Epithelial cell of proximal tubule (primary cell): ENCODE data around the gene IMMP2L. TPM values are rescaled to one million over a fixed set of nuclear protein-coding genes. Genes with fewer than 3 reads are reported as not detected.
"Not testable (repeated sequence)": the region's sequence is repeated elsewhere in the genome, so short reads cannot be mapped to it uniquely, and the experiment has no call there.

Source experiments
- DNase-seq: peaks from one replicate; pipeline ENCODE4 v3.0.0-alpha.2; 2011; ENCODE audit warnings: low read depth
- H3K4me3 ChIP-seq: 2 replicates; pipeline ENCODE4 v1.5.1; 2011; ENCODE audit warnings: low read depth, mild to moderate bottlenecking, low read length
- CTCF ChIP-seq: conservative IDR thresholded peaks from 2 replicates; pipeline ENCODE4 v1.5.1; 2012; ENCODE audit warnings: low read depth, mild to moderate bottlenecking, low read length
- total RNA-seq: library from RNA; depleted of rRNA; stranded (reverse); fragments of >200 nt; gene quantifications from 2 replicates; pipeline ENCODE4 v1.2.3, GENCODE V29; 2015

Gene IMMP2L
- total RNA-seq, 1 donor from 2014 or later: 8.4 TPM

- H3K4me3 ChIP-seq: no peak overlapping the region
- no peak for DNase-seq
- TF ChIP-seq CTCF: no peak
Measured at GRCh38 chr7:111339006-111339405, 223.3 kb downstream of the IMMP2L start.

GRCh38 chr7:111333010-111333409 lies 229.3 kb downstream of the IMMP2L start:
- no peak for DNase-seq
- no peak for TF ChIP-seq CTCF
- no peak overlapping the region for H3K4me3 ChIP-seq

DNA sequence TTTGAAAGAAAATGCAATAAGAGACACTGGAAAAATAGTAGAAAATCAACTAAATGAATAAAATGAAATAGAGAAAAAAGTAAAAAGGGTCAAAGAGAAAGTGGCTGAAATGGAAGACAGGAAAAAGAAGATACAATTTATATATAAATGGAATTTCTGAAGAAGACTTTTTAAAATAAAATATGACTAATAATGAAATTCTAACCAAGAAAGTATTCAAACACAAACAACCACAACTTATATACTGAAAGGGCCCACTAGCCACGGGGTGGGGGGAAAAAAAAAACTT lies 232.1 kb downstream of the IMMP2L start:
- H3K4me3 ChIP-seq: no peak overlapping the region
- no peak for DNase-seq
- TF ChIP-seq CTCF: no peak

GRCh38 chr7:111329367-111330234 lies 232.7 kb downstream of the IMMP2L start:
- DNase-seq: no peak
- peak; percentile 48 for TF ChIP-seq CTCF
- no peak overlapping the region for H3K4me3 ChIP-seq

GRCh38 chr7:111328487-111328886 lies 233.8 kb downstream of the IMMP2L start:
- no peak overlapping the region for H3K4me3 ChIP-seq
- no peak for TF ChIP-seq CTCF
- no peak for DNase-seq

DNA sequence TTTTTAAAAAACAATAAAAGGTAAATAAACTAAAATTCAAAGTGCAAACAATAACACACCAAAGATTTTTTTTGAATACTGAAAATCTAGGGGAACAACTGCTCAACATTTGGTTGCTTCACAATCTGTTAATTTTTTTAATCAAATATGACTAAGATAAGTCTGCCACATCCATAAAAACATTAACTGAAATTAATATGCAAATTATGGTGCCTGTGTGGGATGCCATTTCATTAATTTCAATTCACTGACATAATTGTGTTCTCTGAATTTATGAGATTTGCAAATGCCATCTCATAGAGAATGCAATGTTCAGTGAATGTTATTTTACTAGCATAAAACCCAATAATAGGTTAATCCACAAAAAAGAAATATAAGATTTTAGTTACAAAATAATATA lies 237.5 kb downstream of the IMMP2L start:
- DNase-seq: no peak
- no peak overlapping the region for H3K4me3 ChIP-seq
- no peak for TF ChIP-seq CTCF

GRCh38 chr7:111324228-111324627 lies 238.1 kb downstream of the IMMP2L start:
- no peak for TF ChIP-seq CTCF

DNA sequence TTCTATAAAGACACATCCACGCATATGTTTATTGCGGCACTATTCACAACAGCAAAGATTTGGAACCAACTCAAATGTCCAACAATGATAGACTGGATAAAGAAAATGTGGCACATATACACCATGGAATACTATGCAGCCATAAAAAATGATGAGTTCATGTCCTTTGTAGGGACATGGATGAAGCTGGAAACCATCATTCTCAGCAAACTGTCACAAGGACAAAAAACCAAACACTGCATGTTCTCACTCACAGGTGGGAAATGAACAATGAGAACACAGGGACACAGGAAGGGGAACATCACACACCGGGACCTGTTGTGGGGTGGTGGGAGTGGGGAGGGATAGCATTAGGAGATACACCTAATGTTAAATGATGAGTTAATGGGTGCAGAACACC lies 238.6 kb downstream of the IMMP2L start:
- DNase-seq, H3K4me3 ChIP-seq: not testable (repeated sequence)

More at GRCh38 chr7:111324228-111324627, 238.1 kb downstream of the IMMP2L start:
- no peak overlapping the region for H3K4me3 ChIP-seq
- DNase-seq: no peak
